ENCODE data around the gene CWC25. TPM values are rescaled to one million over a fixed set of nuclear protein-coding genes. Genes with fewer than 3 reads are reported as not detected.

CWC25 gene
- total RNA-seq, 1 experiment from 2014 or later, result 23.9 TPM

DNA sequence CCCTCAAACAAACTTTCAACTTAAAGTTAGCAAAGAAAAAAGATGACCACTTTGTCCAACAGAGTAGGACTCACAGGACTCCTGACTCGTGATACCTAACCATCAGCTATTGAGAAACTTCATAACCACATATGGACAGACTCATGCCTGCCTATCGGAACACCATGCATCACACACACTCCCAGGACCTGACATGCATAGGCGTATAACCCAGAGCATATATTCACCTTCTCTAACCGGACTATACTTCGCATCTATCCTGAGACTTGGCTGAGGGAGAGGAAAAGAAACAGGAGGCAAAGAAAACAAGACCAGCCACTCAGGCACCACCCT is 28.0 kb downstream of the CWC25 start:
- H4K20me1 ChIP-seq (ENCODE audit: insufficient read depth), result no peaks in the 10 kb centered on the region
- CTCF ChIA-PET, result no interaction called here
- no peak overlapping the region; the same call in 1 of the 2 replicates for H3K4me2 ChIP-seq (ENCODE audit: low read length)
- H3K4me1 ChIP-seq (ENCODE audit: control insufficient read depth in 1 of 2, insufficient read depth in 2 of 2, low read length in 2 of 2), result peaks cover 11 to 20% of the 10 kb centered on the region in 2 experiments
- DNase-seq (ENCODE audit: low read depth, low spot score) (no peak), ATAC-seq (no peak)
- H3K36me3 ChIP-seq (ENCODE audit: control insufficient read depth in 1 of 2, insufficient read depth in 2 of 2, low read length in 2 of 2), result peaks cover 4 to 17% of the 10 kb centered on the region in 2 experiments; a peak in 3 of 4 replicates
- BruUV-seq (replicated peaks), result no TSS peak
- no peak overlapping the region for H3K4me3 ChIP-seq (replicated peaks in 1 of 2; ENCODE audit: low read depth in 1 of 2, low read length in 2 of 2)
- POLR2A ChIA-PET, result interaction anchor here (1.1 kb wide), 1 partner anchor 45 kb away, joined by 3 read pairs; the partner anchor contains the start of gene PSMB3
- H3K27me3 ChIP-seq (ENCODE audit: insufficient read depth, low read length), result no peaks in the 10 kb centered on the region
- no peaks in the 10 kb centered on the region for H3K9me2 ChIP-seq (ENCODE audit: insufficient read depth)
- no peaks in the 10 kb centered on the region for H3K9me3 ChIP-seq (ENCODE audit: control insufficient read depth in 1 of 2, insufficient read depth in 1 of 2, low read depth in 1 of 2, low read length in 2 of 2)
- no peak overlapping the region for H3K27ac ChIP-seq (ENCODE audit: low read depth, low read length)
- no peak overlapping the region for H3K9ac ChIP-seq (ENCODE audit: low read length)
- intact Hi-C loops (cut with micrococcal nuclease), result loop anchor here (5.0 kb wide), 1 partner anchor 45 kb away; the partner anchor contains the start of gene PSMB3
- RAD21 ChIA-PET (ENCODE audit: low non-redundant PET in 1 of 2, low total read pairs in 2 of 2, uncharacterized antibody in 2 of 2, unreplicated experiment in 2 of 2), result no interaction called here
- no peak overlapping the region for H2AFZ ChIP-seq (ENCODE audit: low read depth, low read length, poor library complexity, severe bottlenecking)
- H3K79me2 ChIP-seq (ENCODE audit: insufficient read depth, low read length), result peaks cover 57% of the 10 kb centered on the region
- no peak for TF ChIP-seq JUND (IDR thresholded peaks at IDR 0.05)
- no peak for TF ChIP-seq EZH2 (IDR thresholded peaks at IDR 0.05)
- TF ChIP-seq SIN3A (IDR thresholded peaks at IDR 0.05; ENCODE audit: low read depth), result no peak
- TF ChIP-seq TCF7L2 (IDR thresholded peaks at IDR 0.05; ENCODE audit: borderline replicate concordance, extremely low read depth, insufficient read depth, insufficient read length), result no peak
- no peak for TF ChIP-seq ZFX (IDR thresholded peaks at IDR 0.05)
- TF ChIP-seq EGR1 (IDR thresholded peaks at IDR 0.05; ENCODE audit: low read depth), result no peak
- TF ChIP-seq EZH2phosphoT487 (IDR thresholded peaks at IDR 0.05; ENCODE audit: borderline replicate concordance), result no peak

DNA sequence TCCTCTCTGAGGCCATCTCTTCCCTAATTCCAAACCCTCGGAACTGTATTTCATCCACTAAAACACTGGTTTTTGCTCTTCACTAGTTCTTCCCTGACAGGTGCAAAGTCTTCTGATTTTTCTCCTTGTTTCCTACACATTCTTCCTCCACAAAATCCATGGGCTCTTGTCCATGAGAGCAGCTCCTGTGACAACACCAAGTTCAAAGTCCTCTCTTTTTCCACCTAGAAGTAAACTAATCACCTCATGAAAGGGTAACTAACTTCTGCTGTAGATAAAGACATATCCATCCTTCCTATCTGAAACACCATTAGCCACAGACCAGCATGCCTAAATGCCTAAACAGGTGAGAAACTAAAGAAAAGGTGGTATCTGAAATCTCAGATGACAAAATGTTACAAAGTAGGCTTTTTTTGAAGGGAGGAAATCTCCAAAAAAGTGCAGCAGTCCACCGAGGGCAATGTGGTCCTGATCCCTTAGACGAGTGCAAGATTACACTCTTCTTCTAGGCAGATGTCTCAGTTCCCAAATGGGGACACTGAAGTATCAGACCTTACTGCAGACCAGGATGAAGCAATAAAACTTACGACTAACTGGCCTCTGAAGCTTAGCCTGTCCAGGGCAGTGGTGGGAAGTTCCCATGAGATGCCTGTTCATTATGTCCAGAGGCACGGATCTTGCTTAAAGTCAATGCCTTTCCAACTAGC is 28.5 kb downstream of the CWC25 start:
- H3K27me3 ChIP-seq (ENCODE audit: insufficient read depth, low read length), result no peaks in the 10 kb centered on the region
- H3K9me2 ChIP-seq (ENCODE audit: insufficient read depth), result no peaks in the 10 kb centered on the region
- ATAC-seq, result no peak
- H3K4me2 ChIP-seq (ENCODE audit: low read length), result no peak overlapping the region
- ChIA-PET POLR2A (interaction anchor here (1.1 kb wide), 1 partner anchor 45 kb away, joined by 3 read pairs; the partner anchor contains the start of gene PSMB3), RAD21 (ENCODE audit: low non-redundant PET in 1 of 2, low total read pairs in 2 of 2, uncharacterized antibody in 2 of 2, unreplicated experiment in 2 of 2) (no interaction called here), CTCF (no interaction called here)
- H3K9me3 ChIP-seq (ENCODE audit: control insufficient read depth in 1 of 2, insufficient read depth in 1 of 2, low read depth in 1 of 2, low read length in 2 of 2), result no peaks in the 10 kb centered on the region
- TF ChIP-seq ZNF274 (IDR thresholded peaks at IDR 0.05; ENCODE audit: low read depth, low read length), result no peak
- no peak for TF ChIP-seq TCF7L2 (IDR thresholded peaks at IDR 0.05; ENCODE audit: borderline replicate concordance, extremely low read depth, insufficient read depth, insufficient read length)
- TF ChIP-seq REST (IDR thresholded peaks at IDR 0.05; ENCODE audit: low read depth), result no peak
- TF ChIP-seq EZH2phosphoT487 (IDR thresholded peaks at IDR 0.05; ENCODE audit: borderline replicate concordance), result no peak
- no peak for TF ChIP-seq ZFX (IDR thresholded peaks at IDR 0.05)
- TF ChIP-seq FOSL1 (IDR thresholded peaks at IDR 0.05; ENCODE audit: low read depth), result no peak
- no peak for TF ChIP-seq CBX3 (IDR thresholded peaks at IDR 0.05; ENCODE audit: low read depth)
- TF ChIP-seq EGR1 (IDR thresholded peaks at IDR 0.05; ENCODE audit: low read depth), result no peak
- no peak for DNase-seq (ENCODE audit: low read depth, low spot score)
- H3K79me2 ChIP-seq (ENCODE audit: insufficient read depth, low read length), result peaks cover 58% of the 10 kb centered on the region
- H2AFZ ChIP-seq (ENCODE audit: low read depth, low read length, poor library complexity, severe bottlenecking), result no peak overlapping the region
- intact Hi-C loops (cut with micrococcal nuclease), result loop anchor here (5.0 kb wide), 1 partner anchor 44 kb away; the partner anchor contains the start of gene PSMB3
- H3K4me1 ChIP-seq (ENCODE audit: control insufficient read depth in 1 of 2, insufficient read depth in 2 of 2, low read length in 2 of 2), result peaks cover 11 to 20% of the 10 kb centered on the region in 2 experiments
- no peaks in the 10 kb centered on the region for H4K20me1 ChIP-seq (ENCODE audit: insufficient read depth)
- no peak overlapping the region for H3K4me3 ChIP-seq (replicated peaks in 1 of 2; ENCODE audit: low read depth in 1 of 2, low read length in 2 of 2)
- BruUV-seq (replicated peaks), result no TSS peak
- no peak overlapping the region for H3K9ac ChIP-seq (ENCODE audit: low read length)
- no peak overlapping the region for H3K27ac ChIP-seq (ENCODE audit: low read depth, low read length)
- peaks cover 0 to 12% of the 10 kb centered on the region in 2 experiments; a peak in 2 of 4 replicates for H3K36me3 ChIP-seq (ENCODE audit: control insufficient read depth in 1 of 2, insufficient read depth in 2 of 2, low read length in 2 of 2)
